Left lobe of liver (tissue), 2 donors: ENCODE measurements around the gene FEZ2. TPM values are rescaled to one million over a fixed set of nuclear protein-coding genes. Genes with fewer than 3 reads are reported as not detected.

Experiments used
- ATAC-seq: fragments of 200-7000 bp; cut with Tn5 transposase; one replicate; pipeline ENCODE4 v1.9.1; 2020; ENCODE audit warnings: mild to moderate bottlenecking, moderate library complexity
- DNase-seq: peaks from one replicate; pipeline ENCODE4 v3.0.0-alpha.2; 2020; ENCODE audit warnings: low spot score
- total RNA-seq: library from RNA; stranded (reverse); gene quantifications from one replicate; pipeline ENCODE4 v1.2.1, GENCODE V29; 2021
- donor health status: DM: no; HTN: no; CAD: no; lungs with moderate emphysema.
- donor health status: DM: no; HTN: yes; CAD: no.

The FEZ2 gene
- total RNA-seq, 1 donor from 2014 or later = 12.5 TPM

GRCh38 chr2:36534275-36534799, 63.6 kb downstream of the FEZ2 start:
- DNase-seq (no peak), ATAC-seq (no peak)

DNA sequence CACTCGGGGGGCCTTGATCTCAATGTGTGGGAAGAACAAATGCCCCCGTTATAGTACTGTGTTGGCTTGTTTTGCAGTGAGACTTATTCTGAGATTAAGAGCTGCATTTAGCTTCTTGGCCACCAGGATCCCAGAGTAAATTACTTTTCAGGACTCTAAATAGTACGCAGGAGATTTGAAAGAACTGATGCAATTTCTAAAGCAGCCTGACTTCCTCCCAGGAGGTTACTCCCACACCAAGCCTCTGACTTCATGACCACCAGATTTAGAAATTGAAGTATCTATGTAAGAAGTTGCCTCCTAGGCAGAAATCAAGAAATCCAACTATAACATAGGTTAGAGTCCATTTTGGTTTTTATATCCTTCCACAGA, 67.0 kb downstream of the FEZ2 start:
- ATAC-seq = no peak
- no peak for DNase-seq

DNA sequence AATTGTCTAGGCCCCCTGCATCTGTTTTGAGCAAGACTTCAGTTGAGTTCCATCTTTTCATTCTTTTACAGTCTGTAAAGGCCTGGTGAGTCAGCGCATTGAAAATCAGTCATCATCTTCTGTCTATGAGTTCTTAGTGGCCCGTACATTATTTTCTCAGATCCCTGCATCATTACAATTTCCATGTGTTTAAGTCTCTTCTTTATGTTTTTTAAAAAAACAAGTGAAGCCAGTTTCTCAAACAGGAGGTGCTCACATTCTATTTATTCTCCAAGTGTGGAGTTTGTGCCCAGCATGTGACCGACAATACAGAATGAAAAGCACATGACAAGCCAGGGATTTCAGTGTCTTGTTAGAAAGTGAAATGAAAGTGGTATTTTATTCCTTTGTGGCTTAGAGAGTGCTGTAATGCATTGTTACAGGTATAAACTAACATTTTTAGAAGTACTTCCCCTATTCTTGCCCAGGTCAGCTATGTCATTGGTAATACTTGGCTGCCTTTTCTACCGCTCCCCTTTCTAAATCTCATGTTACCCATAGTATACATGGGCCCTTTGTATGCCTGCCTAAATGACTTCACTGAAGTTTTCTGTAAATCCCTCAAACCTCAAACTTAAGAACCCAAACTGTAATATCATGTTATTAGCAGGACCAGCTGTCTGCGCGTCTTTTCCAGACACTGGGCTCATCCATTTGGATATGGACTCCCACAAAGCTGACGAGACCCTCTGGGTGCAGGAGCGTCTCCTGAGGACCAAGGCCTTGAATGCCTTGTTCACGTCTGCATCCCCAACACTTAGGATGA, 67.6 kb downstream of the FEZ2 start:
- no peak for ATAC-seq
- no peak for DNase-seq

DNA sequence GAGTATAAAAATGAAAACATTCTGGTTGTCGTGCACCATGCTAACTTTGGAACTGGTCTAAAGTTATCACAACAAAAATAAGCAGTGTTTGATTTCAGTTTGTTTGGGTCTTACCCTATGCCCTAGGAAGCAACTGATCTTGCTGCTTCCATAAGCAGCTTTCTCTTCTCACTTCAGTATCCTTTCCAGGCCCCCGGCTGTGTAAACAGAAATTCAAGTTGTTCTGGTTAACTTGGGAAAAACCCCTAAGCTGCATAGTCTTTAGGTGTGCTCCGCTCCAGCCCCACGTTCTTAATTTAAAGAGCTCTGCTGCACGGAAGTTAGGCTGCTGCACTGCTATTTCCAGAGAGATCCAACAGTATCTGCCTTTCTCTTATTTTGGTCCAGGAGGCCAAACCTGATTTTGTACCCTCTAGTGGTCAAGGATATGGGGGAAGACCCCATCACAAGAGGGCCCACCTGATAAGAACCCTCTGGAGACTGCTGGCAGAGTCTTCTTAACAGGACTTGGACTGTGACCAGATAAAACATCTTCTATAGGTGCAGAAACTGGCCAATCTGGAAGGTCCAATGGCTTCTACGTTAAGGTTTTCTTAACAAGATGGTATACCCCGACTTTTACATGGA, 69.1 kb downstream of the FEZ2 start:
- no peak for DNase-seq
- ATAC-seq = no peak

DNA sequence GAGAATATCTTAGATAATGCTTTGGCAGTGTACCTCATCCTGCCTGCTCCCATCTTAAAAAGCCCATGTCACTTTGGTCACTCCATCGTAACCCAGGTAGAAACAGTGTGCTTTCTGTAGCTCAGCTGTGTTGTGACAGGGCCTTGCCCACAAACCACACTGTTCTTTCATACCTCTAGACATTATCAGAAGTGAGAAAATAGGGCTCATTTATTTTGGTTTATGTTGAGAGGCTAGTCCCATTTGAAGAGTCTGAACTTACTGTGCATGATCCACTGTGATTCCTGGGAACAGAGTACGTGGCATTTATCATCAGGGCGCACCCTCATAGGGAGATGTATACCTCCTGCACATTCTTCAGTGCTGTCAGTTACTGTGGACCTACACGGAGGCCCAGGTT, 69.7 kb downstream of the FEZ2 start:
- DNase-seq (no peak), ATAC-seq (no peak)

GRCh38 chr2:36526226-36526625, 71.7 kb downstream of the FEZ2 start:
- DNase-seq = no peak

DNA sequence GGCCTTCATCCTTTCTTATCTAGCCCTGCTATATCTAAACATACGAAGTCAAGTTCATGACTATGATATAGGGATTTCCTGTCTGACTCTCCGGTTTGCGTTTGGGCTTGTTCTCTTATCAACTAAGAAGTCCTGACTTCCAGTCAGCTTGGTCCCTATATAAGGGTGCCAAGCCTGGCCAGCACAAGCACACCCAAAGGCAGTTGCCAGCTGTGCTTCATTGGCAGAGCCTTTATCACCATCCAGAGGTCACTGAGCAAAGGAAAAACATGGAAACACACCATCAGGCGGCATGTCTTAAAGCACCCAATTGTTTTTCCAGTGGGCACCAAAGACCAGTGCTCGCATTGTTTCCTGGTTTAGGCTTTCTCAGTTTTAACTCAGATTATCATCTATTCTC, 72.7 kb downstream of the FEZ2 start:
- DNase-seq (no peak), ATAC-seq (no peak)

More at GRCh38 chr2:36526226-36526625, 71.7 kb downstream of the FEZ2 start:
- ATAC-seq = no peak

DNA sequence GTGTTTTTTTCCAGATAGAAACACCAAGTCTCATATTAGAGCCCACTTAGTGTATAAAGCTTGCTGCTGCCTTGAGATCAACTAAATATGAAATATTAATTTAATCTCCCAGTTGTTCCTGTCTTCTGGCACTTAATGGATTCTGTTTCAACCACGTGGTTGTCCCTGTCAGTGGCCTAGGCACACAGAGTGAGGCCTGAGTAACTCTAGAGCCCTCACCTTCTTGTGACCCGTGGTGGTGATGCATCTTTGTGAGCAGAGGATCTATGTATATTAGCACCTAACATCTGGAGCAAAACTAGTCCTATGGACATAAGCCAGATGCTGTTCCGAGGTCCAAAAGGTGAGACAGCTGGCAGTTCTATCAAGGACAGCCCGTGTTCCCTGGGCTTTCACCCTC, 74.8 kb downstream of the FEZ2 start:
- ATAC-seq = no peak
- DNase-seq = no peak

DNA sequence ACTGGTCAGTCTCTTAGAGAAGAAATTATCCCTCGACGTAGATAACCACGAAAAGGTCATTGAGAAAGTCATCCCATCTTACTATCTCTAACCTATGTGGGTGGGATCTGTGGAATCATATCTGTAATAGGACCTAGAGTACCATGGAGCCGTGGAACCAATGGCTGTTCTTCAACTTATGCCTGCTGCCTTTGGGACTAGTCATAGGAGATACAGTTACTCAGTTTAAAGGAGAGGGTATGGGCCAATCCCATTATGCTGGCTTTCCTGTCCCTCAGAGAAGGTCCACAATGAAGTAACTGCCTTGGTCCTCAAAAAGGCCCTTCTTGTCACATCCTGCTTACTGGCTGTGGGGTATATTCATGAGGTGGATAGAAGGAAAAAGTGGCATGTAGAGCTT, 77.5 kb downstream of the FEZ2 start:
- DNase-seq (no peak), ATAC-seq (no peak)

GRCh38 chr2:36516136-36516870, 81.7 kb downstream of the FEZ2 start:
- DNase-seq = no peak
- no peak for ATAC-seq

DNA sequence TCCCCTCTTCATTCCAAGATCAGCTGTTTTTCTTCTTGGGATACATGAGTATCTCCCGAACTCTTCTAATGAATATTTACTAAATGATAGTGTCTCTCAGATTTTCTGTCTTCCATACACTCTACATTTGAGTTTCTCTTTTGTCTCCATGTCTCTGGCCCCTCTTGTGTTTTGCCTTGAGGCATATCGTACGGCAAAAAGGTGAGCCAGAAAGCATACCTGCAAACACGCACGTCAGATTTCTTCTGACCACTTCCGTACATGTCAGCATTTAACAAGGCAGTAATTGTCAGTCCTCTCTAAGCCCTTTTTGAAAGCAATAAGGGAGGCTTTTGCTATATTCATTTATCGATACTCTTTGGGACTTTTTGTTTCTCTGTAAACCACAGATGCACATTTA, 82.4 kb downstream of the FEZ2 start:
- DNase-seq (no peak), ATAC-seq (no peak)

DNA sequence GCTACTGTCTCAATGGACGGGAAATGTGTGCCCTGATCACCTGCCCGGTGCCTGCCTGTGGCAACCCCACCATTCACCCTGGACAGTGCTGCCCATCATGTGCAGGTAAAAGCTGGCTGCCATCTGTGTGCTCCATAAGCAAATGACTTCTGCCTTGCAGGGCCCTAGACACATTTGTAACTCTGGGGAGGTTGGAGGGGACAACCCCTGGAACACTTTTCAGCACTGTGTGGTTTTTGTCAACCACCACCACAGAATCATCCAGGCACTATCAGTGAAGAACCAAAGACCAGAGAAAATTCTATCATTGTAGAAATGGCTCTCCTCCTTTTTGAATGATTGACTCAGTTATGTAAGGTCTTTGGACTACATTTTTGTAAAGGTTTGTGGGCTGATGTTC, 84.3 kb downstream of the FEZ2 start:
- DNase-seq = no peak
- ATAC-seq = no peak

GRCh38 chr2:36512705-36513104, 85.3 kb downstream of the FEZ2 start:
- ATAC-seq (no peak), DNase-seq (no peak)

DNA sequence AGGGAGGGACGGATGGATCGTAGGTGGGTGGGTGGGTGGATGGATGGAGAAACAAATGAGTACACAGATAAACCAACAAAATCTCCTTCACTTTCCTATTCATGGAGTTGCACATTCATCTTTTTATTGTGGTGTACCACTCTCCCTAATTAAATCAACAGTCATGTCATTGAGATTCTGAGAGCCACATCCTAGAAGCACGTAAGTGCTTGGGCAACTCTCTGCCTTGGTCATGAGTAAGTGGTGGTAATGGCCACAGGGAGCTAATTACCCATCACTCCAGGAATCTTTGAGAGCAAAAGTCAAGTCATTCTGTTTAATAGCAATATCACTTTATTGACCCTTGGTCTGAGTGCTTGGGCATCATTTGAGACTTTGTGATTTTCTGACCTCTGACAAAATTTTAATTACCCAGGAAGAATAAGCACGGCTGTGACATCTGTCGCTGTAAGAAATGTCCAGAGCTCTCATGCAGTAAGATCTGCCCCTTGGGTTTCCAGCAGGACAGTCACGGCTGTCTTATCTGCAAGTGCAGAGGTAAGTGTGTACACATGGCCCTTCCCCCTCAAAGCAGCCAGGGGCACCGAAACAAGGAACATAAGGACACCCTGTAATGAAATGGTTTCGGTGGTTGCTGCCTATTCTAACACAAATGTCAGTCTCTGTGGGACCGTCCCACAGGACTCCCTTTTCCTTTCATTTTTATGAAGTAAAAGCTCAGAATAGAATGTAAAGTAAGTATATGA, 85.9 kb downstream of the FEZ2 start:
- ATAC-seq (no peak), DNase-seq (no peak)

DNA sequence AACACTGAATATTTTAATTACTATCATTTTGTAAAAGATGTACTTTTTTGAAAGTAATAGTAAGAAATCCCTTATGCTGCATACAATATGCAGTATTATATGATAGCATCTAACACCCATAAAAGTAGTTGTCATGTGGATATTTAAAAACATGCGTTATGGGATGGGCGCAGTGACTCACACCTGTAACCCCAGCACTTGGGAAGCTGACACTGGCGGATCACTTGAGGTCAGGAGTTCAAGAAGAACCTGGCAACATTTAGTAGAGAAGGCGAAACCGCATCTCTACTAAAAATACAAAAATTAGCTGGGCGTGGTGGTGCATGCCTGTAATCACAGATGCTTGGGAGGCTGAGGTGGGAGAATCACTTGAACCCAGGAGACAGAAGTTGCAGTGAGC, 88.9 kb downstream of the FEZ2 start:
- ATAC-seq = no peak
- no peak for DNase-seq

DNA sequence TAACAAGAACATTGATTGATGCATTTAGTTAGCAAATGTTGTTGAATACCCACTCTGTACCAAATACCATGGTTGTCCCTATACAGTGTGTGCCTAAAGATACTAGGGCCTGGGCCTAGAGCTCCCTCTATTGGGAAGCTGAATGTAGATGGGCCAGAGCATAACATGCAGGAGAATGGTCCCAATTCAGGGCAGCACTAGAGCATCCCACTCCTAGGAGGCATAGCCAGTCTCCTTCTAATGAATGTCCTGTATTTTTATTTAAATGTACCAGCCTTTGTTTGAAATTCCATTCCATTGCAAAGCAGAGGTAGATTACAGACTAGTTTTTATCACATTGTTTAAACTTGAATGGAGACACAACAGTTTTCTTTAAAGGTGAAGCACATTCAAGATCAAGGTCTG, 90.6 kb downstream of the FEZ2 start:
- DNase-seq (no peak), ATAC-seq (peak; percentile 77)

Other genes with a start within 250 kb of the FEZ2 start
- gene CRIM1, start 242.4 kb downstream of the FEZ2 start, total RNA-seq = 7.1 TPM
- not detected for gene VIT, start 98.5 kb upstream of the FEZ2 start, total RNA-seq